Measurements from ENCODE around the gene TMX2. TPM values are rescaled to one million over a fixed set of nuclear protein-coding genes. Genes with fewer than 3 reads are reported as not detected.
A peak's percentile ranks its signal among the peaks of the same experiment; 100 is the strongest.

Gene TMX2
- total and polyA plus RNA-seq, 10 of the 15 experiments (the other 5 are each of a cell fraction or from before 2014, with no cell fraction given), result 64.3 to 134 (median 91.6) TPM

DNA sequence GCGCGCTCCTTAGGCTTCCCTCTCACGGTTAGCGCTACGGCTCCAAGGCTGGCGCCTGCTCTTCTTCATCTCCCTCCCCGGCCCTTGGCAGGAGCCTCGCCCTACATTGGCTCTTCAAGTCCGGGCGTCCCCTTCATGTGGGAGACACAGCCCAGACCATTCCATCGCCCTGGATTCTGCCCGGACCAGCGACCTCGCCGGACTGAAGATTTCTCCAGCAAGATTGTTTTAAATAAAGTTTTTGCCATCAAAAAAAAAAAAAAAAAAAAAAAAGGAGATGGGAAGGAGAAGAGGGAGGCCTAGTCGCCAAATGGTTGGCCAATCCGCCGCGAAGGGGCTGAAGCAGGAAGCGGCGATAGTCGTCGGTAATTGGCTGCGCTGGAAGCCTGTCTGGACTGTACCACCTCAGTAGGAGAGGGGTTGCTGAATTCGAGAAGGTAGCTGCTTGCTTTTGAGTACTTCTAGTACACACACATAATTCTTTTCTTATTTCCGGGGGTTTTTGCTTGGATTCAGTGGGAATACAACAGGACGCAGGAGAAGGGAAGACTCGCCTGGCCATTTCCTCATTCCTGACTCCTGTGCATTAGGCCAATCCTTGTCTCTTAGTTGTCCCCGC, 45.2 kb upstream of the TMX2 start (continued):
- TF ChIP-seq, protein P1, sequence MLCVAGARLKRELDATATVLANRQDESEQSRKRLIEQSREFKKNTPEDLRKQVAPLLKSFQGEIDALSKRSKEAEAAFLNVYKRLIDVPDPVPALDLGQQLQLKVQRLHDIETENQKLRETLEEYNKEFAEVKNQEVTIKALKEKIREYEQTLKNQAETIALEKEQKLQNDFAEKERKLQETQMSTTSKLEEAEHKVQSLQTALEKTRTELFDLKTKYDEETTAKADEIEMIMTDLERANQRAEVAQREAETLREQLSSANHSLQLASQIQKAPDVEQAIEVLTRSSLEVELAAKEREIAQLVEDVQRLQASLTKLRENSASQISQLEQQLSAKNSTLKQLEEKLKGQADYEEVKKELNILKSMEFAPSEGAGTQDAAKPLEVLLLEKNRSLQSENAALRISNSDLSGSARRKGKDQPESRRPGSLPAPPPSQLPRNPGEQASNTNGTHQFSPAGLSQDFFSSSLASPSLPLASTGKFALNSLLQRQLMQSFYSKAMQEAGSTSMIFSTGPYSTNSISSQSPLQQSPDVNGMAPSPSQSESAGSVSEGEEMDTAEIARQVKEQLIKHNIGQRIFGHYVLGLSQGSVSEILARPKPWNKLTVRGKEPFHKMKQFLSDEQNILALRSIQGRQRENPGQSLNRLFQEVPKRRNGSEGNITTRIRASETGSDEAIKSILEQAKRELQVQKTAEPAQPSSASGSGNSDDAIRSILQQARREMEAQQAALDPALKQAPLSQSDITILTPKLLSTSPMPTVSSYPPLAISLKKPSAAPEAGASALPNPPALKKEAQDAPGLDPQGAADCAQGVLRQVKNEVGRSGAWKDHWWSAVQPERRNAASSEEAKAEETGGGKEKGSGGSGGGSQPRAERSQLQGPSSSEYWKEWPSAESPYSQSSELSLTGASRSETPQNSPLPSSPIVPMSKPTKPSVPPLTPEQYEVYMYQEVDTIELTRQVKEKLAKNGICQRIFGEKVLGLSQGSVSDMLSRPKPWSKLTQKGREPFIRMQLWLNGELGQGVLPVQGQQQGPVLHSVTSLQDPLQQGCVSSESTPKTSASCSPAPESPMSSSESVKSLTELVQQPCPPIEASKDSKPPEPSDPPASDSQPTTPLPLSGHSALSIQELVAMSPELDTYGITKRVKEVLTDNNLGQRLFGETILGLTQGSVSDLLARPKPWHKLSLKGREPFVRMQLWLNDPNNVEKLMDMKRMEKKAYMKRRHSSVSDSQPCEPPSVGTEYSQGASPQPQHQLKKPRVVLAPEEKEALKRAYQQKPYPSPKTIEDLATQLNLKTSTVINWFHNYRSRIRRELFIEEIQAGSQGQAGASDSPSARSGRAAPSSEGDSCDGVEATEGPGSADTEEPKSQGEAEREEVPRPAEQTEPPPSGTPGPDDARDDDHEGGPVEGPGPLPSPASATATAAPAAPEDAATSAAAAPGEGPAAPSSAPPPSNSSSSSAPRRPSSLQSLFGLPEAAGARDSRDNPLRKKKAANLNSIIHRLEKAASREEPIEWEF (IDR thresholded peaks at IDR 0.05; ENCODE audit: insufficient replicate concordance, low read depth, low read length), result no peak
- TF ChIP-seq NR2C2 (IDR thresholded peaks at IDR 0.05; ENCODE audit: borderline replicate concordance, control insufficient read depth, insufficient read length, low read depth) (no peak), SMC3 (IDR thresholded peaks at IDR 0.05; ENCODE audit: borderline replicate concordance, low read length) (no peak), RAD21 (IDR thresholded peaks at IDR 0.05; ENCODE audit: insufficient read depth, low read depth, low read length) (no peak), RCOR1 (conservative IDR thresholded peaks at IDR 0.05; ENCODE audit: low read depth, low read length) (no peak), PML (IDR thresholded peaks at IDR 0.05; ENCODE audit: low read length) (0 out of 2 replicates have a peak, but pooled peaks have one; percentile 52), MXI1 (IDR thresholded peaks at IDR 0.05; ENCODE audit: low read depth, low read length) (0 out of 2 replicates have a peak, but pooled peaks have one; percentile 48), SMARCA5 (IDR thresholded peaks at IDR 0.05) (no peak), RFX5 (IDR thresholded peaks at IDR 0.05; ENCODE audit: low read depth, low read length) (no peak), EZH2 (IDR thresholded peaks at IDR 0.05; ENCODE audit: borderline replicate concordance, control insufficient read depth, low read depth, low read length) (no peak)
- TF ChIP-seq, protein P2, sequence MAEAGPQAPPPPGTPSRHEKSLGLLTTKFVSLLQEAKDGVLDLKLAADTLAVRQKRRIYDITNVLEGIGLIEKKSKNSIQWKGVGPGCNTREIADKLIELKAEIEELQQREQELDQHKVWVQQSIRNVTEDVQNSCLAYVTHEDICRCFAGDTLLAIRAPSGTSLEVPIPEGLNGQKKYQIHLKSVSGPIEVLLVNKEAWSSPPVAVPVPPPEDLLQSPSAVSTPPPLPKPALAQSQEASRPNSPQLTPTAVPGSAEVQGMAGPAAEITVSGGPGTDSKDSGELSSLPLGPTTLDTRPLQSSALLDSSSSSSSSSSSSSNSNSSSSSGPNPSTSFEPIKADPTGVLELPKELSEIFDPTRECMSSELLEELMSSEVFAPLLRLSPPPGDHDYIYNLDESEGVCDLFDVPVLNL (IDR thresholded peaks at IDR 0.05; ENCODE audit: low read depth, low read length), result no peak
- TF ChIP-seq, protein P3, sequence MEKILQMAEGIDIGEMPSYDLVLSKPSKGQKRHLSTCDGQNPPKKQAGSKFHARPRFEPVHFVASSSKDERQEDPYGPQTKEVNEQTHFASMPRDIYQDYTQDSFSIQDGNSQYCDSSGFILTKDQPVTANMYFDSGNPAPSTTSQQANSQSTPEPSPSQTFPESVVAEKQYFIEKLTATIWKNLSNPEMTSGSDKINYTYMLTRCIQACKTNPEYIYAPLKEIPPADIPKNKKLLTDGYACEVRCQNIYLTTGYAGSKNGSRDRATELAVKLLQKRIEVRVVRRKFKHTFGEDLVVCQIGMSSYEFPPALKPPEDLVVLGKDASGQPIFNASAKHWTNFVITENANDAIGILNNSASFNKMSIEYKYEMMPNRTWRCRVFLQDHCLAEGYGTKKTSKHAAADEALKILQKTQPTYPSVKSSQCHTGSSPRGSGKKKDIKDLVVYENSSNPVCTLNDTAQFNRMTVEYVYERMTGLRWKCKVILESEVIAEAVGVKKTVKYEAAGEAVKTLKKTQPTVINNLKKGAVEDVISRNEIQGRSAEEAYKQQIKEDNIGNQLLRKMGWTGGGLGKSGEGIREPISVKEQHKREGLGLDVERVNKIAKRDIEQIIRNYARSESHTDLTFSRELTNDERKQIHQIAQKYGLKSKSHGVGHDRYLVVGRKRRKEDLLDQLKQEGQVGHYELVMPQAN (conservative IDR thresholded peaks at IDR 0.05), result no peak; the same call in 1 of the 2 replicates
- TF ChIP-seq, protein P4, sequence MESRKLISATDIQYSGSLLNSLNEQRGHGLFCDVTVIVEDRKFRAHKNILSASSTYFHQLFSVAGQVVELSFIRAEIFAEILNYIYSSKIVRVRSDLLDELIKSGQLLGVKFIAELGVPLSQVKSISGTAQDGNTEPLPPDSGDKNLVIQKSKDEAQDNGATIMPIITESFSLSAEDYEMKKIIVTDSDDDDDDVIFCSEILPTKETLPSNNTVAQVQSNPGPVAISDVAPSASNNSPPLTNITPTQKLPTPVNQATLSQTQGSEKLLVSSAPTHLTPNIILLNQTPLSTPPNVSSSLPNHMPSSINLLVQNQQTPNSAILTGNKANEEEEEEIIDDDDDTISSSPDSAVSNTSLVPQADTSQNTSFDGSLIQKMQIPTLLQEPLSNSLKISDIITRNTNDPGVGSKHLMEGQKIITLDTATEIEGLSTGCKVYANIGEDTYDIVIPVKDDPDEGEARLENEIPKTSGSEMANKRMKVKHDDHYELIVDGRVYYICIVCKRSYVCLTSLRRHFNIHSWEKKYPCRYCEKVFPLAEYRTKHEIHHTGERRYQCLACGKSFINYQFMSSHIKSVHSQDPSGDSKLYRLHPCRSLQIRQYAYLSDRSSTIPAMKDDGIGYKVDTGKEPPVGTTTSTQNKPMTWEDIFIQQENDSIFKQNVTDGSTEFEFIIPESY (IDR thresholded peaks at IDR 0.05), result no peak
- TF ChIP-seq, protein P5, sequence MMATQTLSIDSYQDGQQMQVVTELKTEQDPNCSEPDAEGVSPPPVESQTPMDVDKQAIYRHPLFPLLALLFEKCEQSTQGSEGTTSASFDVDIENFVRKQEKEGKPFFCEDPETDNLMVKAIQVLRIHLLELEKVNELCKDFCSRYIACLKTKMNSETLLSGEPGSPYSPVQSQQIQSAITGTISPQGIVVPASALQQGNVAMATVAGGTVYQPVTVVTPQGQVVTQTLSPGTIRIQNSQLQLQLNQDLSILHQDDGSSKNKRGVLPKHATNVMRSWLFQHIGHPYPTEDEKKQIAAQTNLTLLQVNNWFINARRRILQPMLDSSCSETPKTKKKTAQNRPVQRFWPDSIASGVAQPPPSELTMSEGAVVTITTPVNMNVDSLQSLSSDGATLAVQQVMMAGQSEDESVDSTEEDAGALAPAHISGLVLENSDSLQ (IDR thresholded peaks at IDR 0.05), result peak; percentile 99
- TF ChIP-seq, protein P6, sequence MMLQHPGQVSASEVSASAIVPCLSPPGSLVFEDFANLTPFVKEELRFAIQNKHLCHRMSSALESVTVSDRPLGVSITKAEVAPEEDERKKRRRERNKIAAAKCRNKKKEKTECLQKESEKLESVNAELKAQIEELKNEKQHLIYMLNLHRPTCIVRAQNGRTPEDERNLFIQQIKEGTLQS (IDR thresholded peaks at IDR 0.05; ENCODE audit: borderline replicate concordance, extremely low read depth, low read depth, low read length), result peak; percentile 34; the same call in 1 of the 2 replicates
